Naive B cell (primary cell): ENCODE data around the gene PSMB5. TPM values are rescaled to one million over a fixed set of nuclear protein-coding genes. Genes with fewer than 3 reads are reported as not detected.
"Not testable (repeated sequence)": the region's sequence is repeated elsewhere in the genome, so short reads cannot be mapped to it uniquely, and the experiment has no call there.

Experiments
- ATAC-seq, 2 donors: fragments of 150-1000 bp; cut with Tn5 transposase; 2 replicates each; pipeline ENCODE4 v1.10.0; 2021; ENCODE audit warnings: low read depth in 2 of 2, mild to moderate bottlenecking in 2 of 2, moderate library complexity in 2 of 2
- DNase-seq: peaks from one replicate; pipeline ENCODE4 v3.0.0; 2022
- H3K27ac Mint-ChIP-seq, 6 donors: one replicate each; pipeline ENCODE4 v1.8.0; 2020 to 2022; ENCODE audit warnings: mild to moderate bottlenecking in 6 of 6, mixed read lengths in 6 of 6, moderate library complexity in 5 of 6, inconsistent platforms in 2 of 6
- H3K27me3 Mint-ChIP-seq, 3 donors: one replicate each; pipeline ENCODE4 v1.8.0; 2021 to 2022; ENCODE audit warnings: mixed read lengths in 3 of 3, mild to moderate bottlenecking in 1 of 3
- H3K36me3 Mint-ChIP-seq, 2 donors: one replicate each; pipeline ENCODE4 v1.8.0; 2020 to 2022; ENCODE audit warnings: mixed read lengths in 2 of 2, inconsistent platforms in 1 of 2, mild to moderate bottlenecking in 1 of 2
- H3K4me1 Mint-ChIP-seq, 3 donors: one replicate each; pipeline ENCODE4 v1.8.0; 2020 to 2022; ENCODE audit warnings: mixed read lengths in 3 of 3, inconsistent platforms in 1 of 3, mild to moderate bottlenecking in 1 of 3, moderate library complexity in 1 of 3
- H3K4me3 Mint-ChIP-seq, 8 donors: one replicate each; pipeline ENCODE4 v1.8.0; 2020 to 2022; ENCODE audit warnings: mild to moderate bottlenecking in 8 of 8, mixed read lengths in 8 of 8, moderate library complexity in 8 of 8, inconsistent platforms in 2 of 8
- H3K9me3 Mint-ChIP-seq, 7 donors: one replicate each; pipeline ENCODE4 v1.8.0; 2020 to 2022; ENCODE audit warnings: mixed read lengths in 7 of 7, mild to moderate bottlenecking in 5 of 7, inconsistent platforms in 2 of 7, moderate library complexity in 1 of 7
- polyA plus RNA-seq, 6 donors: library from polyadenylated mRNA; unstranded; fragments of 300-500 nt; fragmentation: Illumina TruSeq; gene quantifications; one replicate each; pipeline ENCODE4 v1.2.3, GENCODE V29; 2021; ENCODE audit warnings: low read depth in 6 of 6

PSMB5 gene
- polyA plus RNA-seq, 6 donors from 2014 or later, result 27.6 to 40.9 (median 33.2) TPM

GRCh38 chr14:23009939-23010726 is 24.6 kb downstream of the PSMB5 start, which contains the start of gene C14orf93:
TSS of gene C14orf93 (minus strand) at chr14:23010143. CDS start at chr14:22999023, 11,120 bp downstream.
- DNase-seq (peak; percentile 69), ATAC-seq (peak; percentile 11 to 28)
- Mint-ChIP-seq H3K27me3 (no peaks in the 10 kb centered on the region), H3K4me3 (peak within 1 kb of the TSS; percentile 92 to 97 (median 95)), H3K27ac (peak within 1 kb of the TSS; percentile 88 to 97 (median 96)), H3K36me3 (no peaks in the 10 kb centered on the region), H3K4me1 (peaks cover 10 to 42% (median 18%) of the 10 kb centered on the region in 3 donors), H3K9me3 (no peaks in the 10 kb centered on the region)

- no peak for DNase-seq
- no peaks in the 10 kb centered on the region for H3K9me3 Mint-ChIP-seq
- peak overlapping the region; percentile 89 to 97 (median 94) for H3K4me3 Mint-ChIP-seq
- peaks cover 10 to 45% (median 18%) of the 10 kb centered on the region in 3 donors for H3K4me1 Mint-ChIP-seq
- ATAC-seq, result no peak
- H3K36me3 Mint-ChIP-seq, result no peaks in the 10 kb centered on the region
- no peaks in the 10 kb centered on the region for H3K27me3 Mint-ChIP-seq
- H3K27ac Mint-ChIP-seq, result peak overlapping the region; percentile 73 to 95 (median 89)
Observed at GRCh38 chr14:23009483-23009938, 25.2 kb downstream of the PSMB5 start.

GRCh38 chr14:23008831-23009230 is 25.9 kb downstream of the PSMB5 start:
- peaks cover 10 to 45% (median 18%) of the 10 kb centered on the region in 3 donors for H3K4me1 Mint-ChIP-seq
- H3K27ac Mint-ChIP-seq, result peak overlapping the region in 5 of 6 donors; percentile 1 to 88 (median 57)
- H3K4me3 Mint-ChIP-seq, result peak overlapping the region in 7 of 8 donors; percentile 16 to 97 (median 94)
- no peaks in the 10 kb centered on the region for H3K36me3 Mint-ChIP-seq
- ATAC-seq, result no peak
- no peaks in the 10 kb centered on the region for H3K9me3 Mint-ChIP-seq
- no peak for DNase-seq
- H3K27me3 Mint-ChIP-seq, result no peaks in the 10 kb centered on the region

GRCh38 chr14:23006544-23007419 is 27.9 kb downstream of the PSMB5 start:
- Mint-ChIP-seq H3K27me3 (no peaks in the 10 kb centered on the region), H3K27ac (peak overlapping the region; percentile 88 to 97 (median 97)), H3K4me1 (peaks cover 10 to 45% (median 18%) of the 10 kb centered on the region in 3 donors), H3K36me3 (no peaks in the 10 kb centered on the region), H3K4me3 (peak overlapping the region; percentile 94 to 99 (median 98)), H3K9me3 (no peaks in the 10 kb centered on the region)
- ATAC-seq (peak; percentile 91 to 92), DNase-seq (peak; percentile 98)

GRCh38 chr14:23006188-23006534 is 28.5 kb downstream of the PSMB5 start:
- H3K36me3 Mint-ChIP-seq, result no peaks in the 10 kb centered on the region
- H3K4me3 Mint-ChIP-seq, result peak overlapping the region; percentile 94 to 99 (median 98)
- no peak for ATAC-seq
- no peaks in the 10 kb centered on the region for H3K27me3 Mint-ChIP-seq
- no peak for DNase-seq
- peaks cover 10 to 45% (median 15%) of the 10 kb centered on the region in 3 donors for H3K4me1 Mint-ChIP-seq
- H3K27ac Mint-ChIP-seq, result peak overlapping the region; percentile 58 to 97 (median 96)
- no peaks in the 10 kb centered on the region for H3K9me3 Mint-ChIP-seq

GRCh38 chr14:23005451-23006187 is 29.1 kb downstream of the PSMB5 start:
- Mint-ChIP-seq H3K4me1 (peaks cover 10 to 45% (median 14%) of the 10 kb centered on the region in 3 donors), H3K27me3 (no peaks in the 10 kb centered on the region), H3K4me3 (peak overlapping the region; percentile 94 to 99 (median 98)), H3K9me3 (no peaks in the 10 kb centered on the region), H3K36me3 (no peaks in the 10 kb centered on the region), H3K27ac (peak overlapping the region in 3 of 6 donors; percentile 58 to 97 (median 88))
- no peak for ATAC-seq
- no peak for DNase-seq

- peak overlapping the region in 1 of 8 donors; percentile 54 for H3K4me3 Mint-ChIP-seq
- not testable (repeated sequence) for ATAC-seq, H3K36me3 Mint-ChIP-seq, H3K27ac Mint-ChIP-seq, H3K27me3 Mint-ChIP-seq, H3K9me3 Mint-ChIP-seq, DNase-seq
- H3K4me1 Mint-ChIP-seq, result peaks cover 10 to 39% (median 10%) of the 10 kb centered on the region in 3 donors
Observed at GRCh38 chr14:23004274-23004673, 30.4 kb downstream of the PSMB5 start.

- Mint-ChIP-seq H3K36me3 (no peaks in the 10 kb centered on the region), H3K9me3 (no peaks in the 10 kb centered on the region), H3K4me1 (peaks cover 0 to 23% (median 4%) of the 10 kb centered on the region in 3 donors), H3K4me3 (no peak overlapping the region), H3K27ac (no peak overlapping the region), H3K27me3 (no peaks in the 10 kb centered on the region)
- DNase-seq (no peak), ATAC-seq (no peak)
Observed at GRCh38 chr14:23002592-23002991, 32.1 kb downstream of the PSMB5 start.

GRCh38 chr14:23000860-23001259 is 33.8 kb downstream of the PSMB5 start:
- H3K36me3 Mint-ChIP-seq, result no peaks in the 10 kb centered on the region
- ATAC-seq, result no peak
- no peaks in the 10 kb centered on the region for H3K9me3 Mint-ChIP-seq
- H3K27ac Mint-ChIP-seq, result no peak overlapping the region
- H3K4me1 Mint-ChIP-seq, result peaks cover 0 to 6% (median 0%) of the 10 kb centered on the region in 3 donors
- H3K27me3 Mint-ChIP-seq, result no peaks in the 10 kb centered on the region
- no peak overlapping the region for H3K4me3 Mint-ChIP-seq
- DNase-seq, result no peak

- ATAC-seq (no peak), DNase-seq (no peak)
- Mint-ChIP-seq H3K36me3 (peaks cover 0 to 5% of the 10 kb centered on the region in 2 donors), H3K27ac (no peak overlapping the region), H3K4me1 (peaks cover 0 to 3% (median 3%) of the 10 kb centered on the region in 3 donors), H3K4me3 (no peak overlapping the region), H3K27me3 (no peaks in the 10 kb centered on the region), H3K9me3 (no peaks in the 10 kb centered on the region)
Observed at GRCh38 chr14:22998329-22999012, 36.2 kb downstream of the PSMB5 start.

- H3K4me1 Mint-ChIP-seq, result peaks cover 0 to 3% (median 3%) of the 10 kb centered on the region in 3 donors
- no peak overlapping the region for H3K27ac Mint-ChIP-seq
- no peak overlapping the region for H3K4me3 Mint-ChIP-seq
- H3K9me3 Mint-ChIP-seq, result no peaks in the 10 kb centered on the region
- no peak for DNase-seq
- ATAC-seq, result no peak
- H3K27me3 Mint-ChIP-seq, result no peaks in the 10 kb centered on the region
- H3K36me3 Mint-ChIP-seq, result peaks cover 0 to 9% of the 10 kb centered on the region in 2 donors
Observed at GRCh38 chr14:22997676-22998323, 36.9 kb downstream of the PSMB5 start.
